NCI-H748 treated with DMSO at 0.1 percent for 48 hours (cell line): ENCODE results near the gene GTPBP10.
A peak's percentile ranks its signal among the peaks of the same experiment; 100 is the strongest.
"Not testable (repeated sequence)": the region's sequence is repeated elsewhere in the genome, so short reads cannot be mapped to it uniquely, and the experiment has no call there.

Experiments
- DNase-seq: peaks from one replicate; lab custom pipeline; 2025; lab: John Stamatoyannopoulos, UW

The GTPBP10 gene, protein sequence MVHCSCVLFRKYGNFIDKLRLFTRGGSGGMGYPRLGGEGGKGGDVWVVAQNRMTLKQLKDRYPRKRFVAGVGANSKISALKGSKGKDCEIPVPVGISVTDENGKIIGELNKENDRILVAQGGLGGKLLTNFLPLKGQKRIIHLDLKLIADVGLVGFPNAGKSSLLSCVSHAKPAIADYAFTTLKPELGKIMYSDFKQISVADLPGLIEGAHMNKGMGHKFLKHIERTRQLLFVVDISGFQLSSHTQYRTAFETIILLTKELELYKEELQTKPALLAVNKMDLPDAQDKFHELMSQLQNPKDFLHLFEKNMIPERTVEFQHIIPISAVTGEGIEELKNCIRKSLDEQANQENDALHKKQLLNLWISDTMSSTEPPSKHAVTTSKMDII

DNA sequence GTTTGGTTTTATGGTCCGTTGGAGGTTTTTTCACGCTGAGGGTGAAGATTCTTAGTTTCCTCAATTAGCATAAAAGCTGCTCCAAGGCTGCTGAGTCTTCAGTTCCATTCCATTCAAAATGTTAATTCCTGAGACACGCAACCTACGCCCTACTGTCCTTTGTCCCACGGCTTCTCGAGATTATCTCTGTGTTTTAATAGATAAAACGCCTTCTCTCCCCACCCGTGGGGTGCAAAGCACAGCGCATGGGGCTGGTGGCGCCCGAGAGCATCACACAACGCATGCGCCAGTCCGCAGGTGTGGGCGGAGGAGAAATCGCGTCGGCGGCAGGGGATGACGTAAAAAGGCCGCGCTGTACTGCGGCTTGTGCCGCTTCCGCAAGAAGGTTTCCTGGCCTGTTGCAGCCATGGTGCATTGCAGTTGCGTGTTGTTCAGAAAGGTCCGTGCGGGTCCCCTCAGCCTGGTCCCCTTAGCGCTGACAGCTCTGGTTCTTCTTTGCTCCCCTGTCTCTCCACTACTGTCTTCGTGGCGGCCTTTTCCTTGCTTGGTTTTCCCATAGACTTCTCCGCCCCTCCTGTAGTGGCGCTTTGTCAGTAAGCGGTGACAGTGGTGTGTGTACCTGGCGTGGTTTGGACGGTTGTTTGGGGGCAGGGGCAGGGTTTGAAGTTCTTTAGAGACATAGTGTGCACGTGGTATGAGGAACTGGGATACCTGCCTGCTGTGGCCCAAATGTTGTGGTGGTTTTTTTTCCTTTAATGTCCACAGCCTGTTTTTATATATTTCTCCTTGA, at the start of gene GTPBP10:
TSS of gene GTPBP10 (plus strand) at position 381 of the 790 bp plus-strand sequence. CDS start at position 407, 26 bp downstream.
- peak; percentile 91 for DNase-seq

DNA sequence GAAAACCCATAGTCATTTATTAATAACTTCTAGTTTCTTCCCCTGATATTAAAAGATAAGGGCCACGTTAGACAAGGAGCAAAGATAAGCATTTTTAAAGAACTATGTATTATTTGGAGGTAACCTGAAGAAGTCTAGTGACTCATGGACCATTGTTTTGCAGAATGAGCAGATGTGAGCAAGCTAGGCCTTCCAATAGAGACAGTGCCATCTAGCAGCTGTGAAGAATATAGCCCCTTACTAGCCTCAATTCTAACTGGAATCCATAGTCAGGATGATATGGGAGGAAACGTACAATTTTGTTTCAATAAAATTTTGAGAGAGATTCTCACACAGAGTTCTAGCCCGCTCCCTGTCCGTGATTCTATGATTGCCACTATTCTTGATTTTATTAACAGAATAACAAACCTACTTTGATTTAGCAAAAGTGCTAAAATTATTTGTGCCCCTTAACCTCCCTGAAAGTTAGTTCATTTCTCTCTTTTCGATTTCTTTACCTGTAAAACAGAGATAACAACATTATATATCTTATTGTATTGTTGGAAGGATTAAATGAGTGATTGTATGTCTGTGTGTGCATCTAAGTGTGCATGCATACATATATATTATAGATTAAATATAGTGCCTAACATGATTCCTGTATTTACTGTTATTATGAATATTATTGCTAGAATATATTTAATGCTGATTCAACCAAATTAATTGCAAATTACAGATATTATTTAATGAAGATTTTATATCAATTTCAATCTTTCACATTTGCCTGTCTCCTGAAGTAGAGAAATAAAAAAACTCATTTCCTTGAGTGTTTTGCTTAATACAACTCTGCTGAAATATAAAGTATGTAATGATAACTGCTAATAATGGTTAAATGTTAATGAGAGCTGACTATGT, 48.1 kb upstream of the GTPBP10 start:
- DNase-seq = peak; percentile 34

DNA sequence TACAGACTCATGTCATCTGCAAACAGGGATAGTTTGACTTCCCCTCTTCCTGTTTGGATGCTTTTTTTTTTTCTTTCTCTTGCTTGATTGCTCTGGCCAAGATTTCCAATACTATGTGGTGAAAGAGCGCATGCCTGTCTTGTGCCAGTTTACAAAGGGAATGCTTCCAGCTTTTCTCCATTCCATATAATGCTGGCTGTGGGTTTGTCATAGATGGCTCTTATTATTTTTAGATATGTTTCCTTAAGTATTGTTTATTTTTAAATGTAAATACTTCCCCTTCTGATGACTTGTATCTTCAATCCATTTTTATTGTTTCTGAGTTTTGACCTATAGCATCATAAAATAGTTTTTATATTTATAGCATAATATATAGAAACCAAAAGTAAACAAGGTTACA, 43.3 kb upstream of the GTPBP10 start:
- no peak for DNase-seq

DNA sequence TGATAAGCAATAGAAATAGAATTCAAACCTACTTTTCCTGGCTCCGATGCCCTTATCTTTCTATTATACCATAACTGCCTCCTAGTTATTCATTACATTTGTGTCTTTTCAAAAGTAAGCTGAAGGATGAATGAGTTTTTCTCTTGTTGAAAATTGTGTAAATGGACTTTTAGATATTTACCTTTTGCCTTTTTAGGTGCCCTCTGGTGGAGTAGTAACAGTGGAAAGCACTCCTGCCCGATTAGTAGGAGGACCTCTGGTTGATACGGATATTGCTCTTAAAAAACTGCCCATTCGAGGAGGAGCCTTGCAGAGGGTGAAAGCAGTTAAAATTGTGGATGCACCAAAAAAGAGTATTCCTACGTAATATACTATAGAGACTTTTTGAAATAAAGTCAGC, 36.6 kb upstream of the GTPBP10 start:
- DNase-seq = no peak

DNA sequence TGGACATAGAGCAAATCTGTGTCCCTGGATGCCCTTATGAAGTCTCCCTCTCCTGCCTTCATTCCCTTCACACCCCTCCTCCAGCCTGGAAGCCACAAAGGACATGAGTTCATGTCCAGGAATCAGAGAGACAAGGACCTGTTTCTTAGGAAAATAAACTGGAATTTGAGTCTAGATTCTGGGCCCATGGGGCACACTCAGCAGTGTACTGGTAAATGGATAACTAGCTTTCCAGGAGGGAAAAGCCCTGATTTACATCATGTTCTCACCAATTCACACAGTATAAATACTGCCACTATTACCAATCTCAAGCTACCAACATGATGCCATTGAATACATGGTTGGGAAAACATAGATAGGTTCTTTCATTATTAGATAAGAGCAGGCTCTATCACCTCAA, 35.3 kb upstream of the GTPBP10 start:
- DNase-seq = no peak

DNA sequence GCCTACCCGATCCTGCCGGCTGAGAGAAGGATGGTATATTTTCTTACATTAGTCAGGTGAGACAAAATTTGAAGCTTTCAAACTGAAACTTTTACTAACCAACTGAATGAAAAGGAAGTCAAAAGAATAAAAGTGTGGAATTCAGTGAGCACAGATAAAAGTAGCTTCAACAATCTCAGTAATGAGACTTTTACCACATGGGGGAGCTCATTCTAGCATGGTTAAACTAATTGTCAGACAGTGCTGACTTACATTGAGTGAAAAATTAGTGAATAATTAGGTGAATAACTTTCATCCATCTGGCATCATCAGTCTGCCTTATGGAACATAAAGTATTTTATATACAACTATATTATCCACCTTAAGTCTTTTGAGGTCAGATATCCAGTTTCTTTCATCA, 33.8 kb upstream of the GTPBP10 start:
- no peak for DNase-seq

DNA sequence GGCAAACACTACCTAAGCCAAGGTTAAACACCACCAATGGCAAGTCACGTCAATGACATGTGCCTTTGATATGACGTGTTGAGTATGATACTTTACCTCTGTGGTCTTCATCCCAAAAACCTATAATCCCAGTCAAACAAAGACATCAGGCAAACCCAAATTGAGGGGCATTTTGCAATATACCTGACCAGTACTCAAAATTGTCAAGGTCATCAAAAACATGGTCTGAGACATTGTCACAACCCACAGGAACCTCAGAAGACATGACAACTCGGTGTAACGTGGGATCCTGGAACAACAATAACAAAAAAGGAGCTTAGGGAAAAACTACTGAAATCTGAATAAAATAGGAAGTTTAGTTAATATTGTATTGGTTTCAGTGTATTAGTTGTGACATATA, 32.6 kb upstream of the GTPBP10 start:
- no peak for DNase-seq

DNA sequence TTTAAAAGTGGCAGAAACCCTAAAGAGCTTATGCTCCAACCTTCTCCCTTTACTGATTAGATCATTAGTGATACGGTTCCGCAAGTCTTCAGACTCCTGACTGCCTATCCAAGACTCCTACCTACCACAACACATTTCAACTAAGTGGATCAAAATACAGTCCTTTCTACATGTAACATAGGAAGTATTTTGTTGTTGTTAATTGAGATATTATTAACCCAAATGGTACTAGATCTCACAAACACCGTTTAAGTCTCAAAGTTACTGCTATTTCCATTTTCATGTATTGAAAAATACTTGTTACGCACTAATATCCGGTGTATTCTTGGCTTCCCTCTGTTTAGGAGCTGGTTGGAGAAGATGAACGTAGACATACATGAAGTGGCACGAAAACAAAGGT, 26.5 kb upstream of the GTPBP10 start:
- DNase-seq = no peak

DNA sequence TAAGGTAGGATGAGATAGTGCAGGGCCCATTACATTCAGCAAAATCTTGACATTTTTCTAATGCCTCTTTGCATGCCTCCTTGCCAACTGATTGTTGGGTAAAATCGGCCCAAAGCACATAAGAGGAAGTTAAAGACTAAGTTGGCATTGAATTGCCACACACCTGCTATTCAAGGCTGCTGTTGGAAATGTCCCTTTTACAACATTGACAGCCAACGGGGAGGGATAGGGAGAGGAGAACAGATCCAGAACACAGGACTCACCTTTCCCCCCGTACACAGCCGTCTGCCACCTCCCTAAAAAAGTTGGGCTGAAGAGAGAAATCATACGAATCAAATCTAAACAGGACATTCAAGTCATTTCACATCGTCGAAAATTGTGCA, 26.1 kb upstream of the GTPBP10 start:
- DNase-seq = no peak

DNA sequence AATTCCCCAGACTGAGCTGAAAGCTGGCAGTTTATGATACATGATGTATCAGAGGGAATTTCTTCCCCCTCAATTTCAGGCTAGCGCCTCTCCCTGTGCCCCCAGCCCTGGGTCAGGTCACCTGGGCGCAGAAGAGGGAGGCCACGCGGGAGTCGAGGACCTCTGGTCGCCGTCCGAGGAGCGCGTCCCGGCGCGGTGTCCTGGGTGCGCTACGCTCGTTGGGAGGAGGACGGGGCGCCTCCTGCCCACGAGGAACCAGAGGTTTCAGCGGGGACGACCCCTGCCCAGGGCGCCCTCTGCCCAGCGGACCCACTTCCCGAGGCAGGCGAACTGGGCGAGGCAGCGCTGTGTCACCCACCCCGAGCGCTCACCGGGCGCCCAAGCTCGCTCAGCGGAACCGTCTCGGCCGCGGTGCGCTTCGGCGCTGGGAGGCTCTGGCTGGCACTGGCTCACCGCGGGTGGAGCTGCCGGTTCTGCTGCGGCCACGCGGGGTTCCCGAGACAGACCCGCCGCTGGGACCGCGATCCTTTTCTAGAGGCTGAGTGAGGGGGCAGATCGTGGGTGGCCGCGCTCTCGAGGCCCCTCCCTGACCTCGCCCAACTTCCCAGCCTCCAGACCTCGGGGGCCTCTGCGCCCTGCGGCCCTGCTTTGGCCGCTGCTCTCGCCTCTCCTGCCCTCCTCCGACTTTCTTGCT, 25.6 kb upstream of the GTPBP10 start, which contains the start of gene FAM237B:
TSS of gene FAM237B (minus strand) at position 504 of the 694 bp plus-strand sequence. CDS start 1,556 bp downstream, outside the sequence.
- DNase-seq = no peak

DNA sequence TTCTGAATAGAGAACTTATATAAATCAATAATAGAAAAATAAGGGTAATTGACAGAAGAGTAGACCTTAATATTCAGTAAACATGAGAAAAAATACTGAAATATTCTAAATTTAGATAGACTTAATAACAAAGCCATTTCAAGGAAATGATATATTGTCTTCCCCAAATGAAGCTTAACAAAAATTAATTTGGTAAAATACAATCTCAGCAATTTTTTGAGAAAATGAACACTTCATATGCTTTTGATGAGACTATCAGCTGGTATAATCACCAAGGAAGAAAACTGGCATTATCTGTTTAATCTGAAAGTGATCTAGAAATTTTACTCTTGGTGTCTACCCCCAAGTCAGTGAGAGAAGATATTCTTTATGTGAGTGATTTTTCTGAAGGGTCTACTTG, 23.7 kb upstream of the GTPBP10 start:
- no peak for DNase-seq

DNA sequence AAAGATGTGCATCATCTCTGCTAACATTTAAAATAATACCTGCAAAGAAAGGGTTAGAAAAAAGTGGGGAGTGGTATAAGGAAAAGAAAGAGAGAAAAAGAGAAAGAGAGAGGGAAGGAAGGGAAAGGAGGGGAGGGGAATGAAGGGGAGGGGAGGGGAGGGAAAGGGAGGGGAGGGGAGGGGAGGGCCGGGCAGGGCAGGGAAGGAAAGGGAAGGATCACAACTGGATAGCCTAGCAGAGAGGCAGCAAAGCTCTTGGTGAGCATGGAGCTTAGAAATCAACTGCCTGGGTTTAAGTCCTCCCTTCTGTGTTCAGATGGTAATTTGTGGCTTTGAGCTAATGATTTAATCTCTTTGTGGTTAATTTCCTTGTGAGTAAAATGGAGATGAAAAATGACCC, 20.0 kb upstream of the GTPBP10 start:
- DNase-seq = no peak

DNA sequence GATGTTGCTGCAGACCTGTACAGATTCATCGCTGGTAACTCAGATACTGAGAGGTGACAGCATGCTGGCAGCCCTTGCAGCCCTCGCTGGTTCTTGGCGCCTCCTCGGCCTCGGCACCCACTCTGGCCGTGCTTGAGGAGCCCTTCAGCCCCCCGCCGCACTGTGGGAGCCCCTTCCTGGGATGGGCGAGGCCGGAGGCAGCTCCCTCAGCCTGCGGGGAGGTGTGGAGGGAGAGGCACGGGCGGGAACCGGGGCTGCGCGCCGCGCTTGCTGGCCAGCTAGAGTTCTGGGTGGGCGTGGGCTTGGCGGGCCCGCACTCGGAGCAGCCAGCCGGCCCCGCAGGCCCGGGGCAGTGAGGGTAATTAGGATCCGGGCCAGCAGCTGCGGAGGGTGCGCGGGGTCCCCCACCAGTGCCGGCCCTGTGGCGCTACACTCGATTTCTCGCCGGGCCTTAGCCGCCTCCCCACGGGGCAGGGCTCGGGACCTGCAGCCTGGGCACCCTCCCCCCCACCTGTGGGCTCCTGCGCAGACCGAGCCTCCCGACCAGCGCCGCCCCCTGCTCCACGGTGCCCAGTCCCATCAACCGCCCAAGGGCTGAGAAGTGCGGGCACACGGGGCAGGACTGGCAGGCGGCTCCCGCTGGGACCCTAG, 12.2 kb upstream of the GTPBP10 start:
- DNase-seq = no peak

DNA sequence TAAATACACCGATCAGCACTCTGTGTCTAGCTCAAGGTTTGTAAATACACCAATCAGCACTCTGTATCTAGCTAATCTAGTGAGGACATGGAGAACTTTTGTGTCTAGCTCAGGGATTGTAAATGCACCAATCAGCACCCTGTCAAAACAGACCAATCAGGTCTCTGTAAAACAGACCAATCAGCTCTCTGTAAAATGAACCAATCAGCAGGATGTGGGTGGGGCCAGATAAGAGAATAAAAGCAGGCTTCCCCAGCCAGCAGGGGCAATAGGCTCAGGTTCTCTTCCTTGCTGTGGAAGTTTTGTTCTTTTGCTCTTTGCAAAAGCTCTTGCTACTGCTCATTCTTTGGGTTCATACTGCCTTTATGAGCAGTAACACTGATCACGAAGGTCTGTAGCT, 11.6 kb upstream of the GTPBP10 start:
- DNase-seq = not testable (repeated sequence)

DNA sequence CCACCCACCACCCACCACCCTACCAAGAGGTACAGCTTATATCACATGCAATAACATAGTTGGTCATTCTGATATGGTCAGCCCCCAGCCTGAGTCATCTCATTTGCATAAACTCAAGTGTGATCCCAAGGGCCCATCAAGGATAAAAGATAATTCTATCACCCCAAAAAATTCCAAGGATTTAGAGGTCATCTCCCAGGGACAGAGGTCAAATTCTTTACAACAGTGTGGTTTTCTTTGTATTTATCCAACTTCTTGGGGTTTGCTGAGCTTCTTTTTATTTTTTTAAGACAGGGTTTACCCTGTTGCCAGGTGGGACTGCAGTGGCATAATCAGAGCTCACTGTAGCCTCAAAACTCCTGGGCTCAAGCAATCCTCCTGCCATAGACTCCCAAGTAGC, 9.4 kb upstream of the GTPBP10 start:
- DNase-seq = no peak

DNA sequence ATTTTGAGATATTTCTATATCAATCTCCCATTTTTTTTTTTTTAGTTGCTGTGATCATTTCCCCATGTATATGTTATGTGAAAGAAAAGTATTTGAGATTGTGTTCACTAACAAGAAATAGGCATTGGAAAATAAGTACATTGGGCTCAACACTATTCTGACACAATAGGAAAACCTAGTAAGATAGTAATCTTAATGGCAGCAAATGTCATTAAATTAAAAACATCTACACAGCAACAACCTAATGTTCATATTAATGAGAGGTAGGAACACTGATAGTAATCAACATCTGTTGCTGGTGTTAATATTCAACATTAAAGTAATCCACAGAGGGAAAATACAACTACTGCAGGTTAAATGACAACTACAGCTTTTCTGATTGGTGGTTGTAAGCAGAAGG, 1.5 kb upstream of the GTPBP10 start:
- DNase-seq = no peak

DNA sequence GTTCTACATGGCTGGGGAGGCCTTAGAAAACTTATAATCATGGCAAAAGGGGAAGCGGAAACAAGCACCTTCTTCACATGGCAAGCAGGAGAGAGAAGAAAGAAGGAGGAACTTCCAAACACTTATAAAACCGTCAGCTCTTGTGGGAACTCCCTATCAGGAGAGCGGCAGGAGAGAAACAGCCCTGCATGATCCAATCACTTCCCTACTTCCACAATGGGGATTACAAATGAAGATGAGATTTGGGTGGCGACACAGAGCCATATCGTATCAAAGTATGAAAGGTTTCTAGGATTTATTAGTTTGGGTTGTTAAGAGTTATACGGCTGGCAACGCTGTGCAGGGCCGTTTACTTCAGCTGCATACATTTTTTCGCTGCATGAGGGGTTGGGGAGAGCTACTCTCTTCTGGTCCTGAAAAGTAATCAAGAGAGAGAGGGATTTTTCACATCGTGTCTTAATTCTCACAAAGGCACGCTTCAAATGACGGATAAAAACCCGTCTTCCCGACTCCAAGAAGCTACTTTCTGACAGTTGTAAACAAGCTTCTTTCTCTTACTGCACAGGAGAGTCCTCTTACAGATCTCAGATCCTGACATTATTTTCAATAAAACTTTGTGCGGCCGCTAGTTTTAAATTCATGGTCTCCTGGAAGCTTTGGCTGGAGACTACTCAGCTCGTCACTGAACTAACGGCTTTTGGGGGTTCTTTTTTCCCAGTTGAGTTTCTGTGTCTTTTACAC, 751 bp upstream of the GTPBP10 start:
- no peak for DNase-seq

DNA sequence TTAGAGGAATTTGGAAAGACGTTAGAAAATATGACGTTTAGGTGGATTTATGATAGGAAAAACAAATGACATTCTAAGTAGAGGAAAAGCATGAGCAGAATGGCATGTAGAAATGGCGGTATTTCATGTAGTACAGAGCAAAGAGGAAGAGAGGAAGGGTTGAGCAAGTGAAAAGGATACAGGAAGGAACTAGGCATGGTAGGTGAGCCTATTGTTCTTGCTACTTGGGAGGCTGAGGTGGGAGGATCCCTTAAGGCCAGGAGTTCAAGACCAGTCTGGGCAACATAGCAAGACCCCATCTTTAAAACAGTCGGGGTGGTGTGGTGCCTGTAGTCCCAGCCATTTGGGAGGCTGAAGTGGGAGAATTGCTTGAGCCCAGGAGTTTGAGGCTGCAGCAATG, 1.2 kb downstream of the GTPBP10 start:
- no peak for DNase-seq

DNA sequence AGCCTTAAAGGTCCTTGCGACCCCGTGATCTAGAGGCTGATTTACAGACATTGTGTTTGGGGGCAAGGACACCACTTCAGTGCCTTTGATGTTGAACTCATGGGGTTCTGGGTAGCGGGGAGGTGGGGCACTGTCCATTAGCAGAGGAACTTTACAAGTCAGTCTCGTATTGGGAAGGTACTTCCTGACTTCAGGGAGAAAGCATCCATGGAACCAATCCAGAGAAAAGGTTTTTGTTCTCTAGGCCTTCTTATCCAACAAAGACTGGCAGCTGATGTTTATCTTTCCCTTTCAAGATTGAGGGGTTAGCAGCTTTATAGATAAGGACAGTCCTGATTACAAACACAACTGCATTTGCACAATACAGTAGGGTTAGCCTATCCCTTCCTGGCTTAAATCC, 2.8 kb downstream of the GTPBP10 start:
- DNase-seq = no peak

DNA sequence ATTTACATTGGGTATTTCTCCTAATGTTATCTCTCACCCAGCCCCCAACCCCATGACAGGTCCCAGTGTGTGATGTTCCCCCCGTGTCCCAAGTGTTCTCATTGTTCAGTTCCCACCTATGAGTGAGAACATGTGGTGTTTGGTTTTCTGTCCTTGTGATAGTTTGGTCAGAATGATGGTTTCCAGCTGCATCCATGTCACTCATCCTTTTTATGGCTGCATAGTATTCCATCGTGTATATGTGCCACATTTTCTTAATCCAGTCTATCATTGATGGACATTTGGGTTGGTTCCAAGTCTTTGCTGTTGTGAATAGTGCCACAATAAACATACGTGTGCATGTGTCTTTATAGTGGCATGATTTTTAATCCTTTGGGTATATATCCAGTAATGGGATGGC, 3.5 kb downstream of the GTPBP10 start:
- not testable (repeated sequence) for DNase-seq
